DMS 273 treated with DMSO at 0.1 percent for 48 hours (cell line): ENCODE results near the gene NTSR1.

ENCODE experiments used
- DNase-seq: peaks from one replicate; lab custom pipeline; 2025; lab: John Stamatoyannopoulos, UW

Gene NTSR1

GRCh38 chr20:62787321-62787720 lies 78.7 kb downstream of the NTSR1 start:
- no peak for DNase-seq

GRCh38 chr20:62787866-62788265 lies 79.2 kb downstream of the NTSR1 start:
- no peak for DNase-seq

- no peak for DNase-seq
Observed at GRCh38 chr20:62788607-62789006, 80.0 kb downstream of the NTSR1 start.

GRCh38 chr20:62790075-62790474 lies 81.4 kb downstream of the NTSR1 start:
- no peak for DNase-seq

GRCh38 chr20:62791301-62792181 lies 82.9 kb downstream of the NTSR1 start:
- DNase-seq, result peak; percentile 70

- DNase-seq, result no peak
Observed at GRCh38 chr20:62792182-62792939, 83.7 kb downstream of the NTSR1 start.

GRCh38 chr20:62792940-62793756 lies 84.5 kb downstream of the NTSR1 start:
- DNase-seq, result no peak

- no peak for DNase-seq
Observed at GRCh38 chr20:62793757-62794006, 85.0 kb downstream of the NTSR1 start.

- peak; percentile 82 for DNase-seq
Observed at GRCh38 chr20:62794007-62794724, 85.5 kb downstream of the NTSR1 start.

- peak; percentile 48 for DNase-seq
Observed at GRCh38 chr20:62795023-62795761, 86.6 kb downstream of the NTSR1 start.

- DNase-seq, result no peak
Observed at GRCh38 chr20:62796699-62797491, 88.3 kb downstream of the NTSR1 start.

GRCh38 chr20:62797671-62798532 lies 89.3 kb downstream of the NTSR1 start:
- DNase-seq, result no peak

- DNase-seq, result no peak
Observed at GRCh38 chr20:62799036-62799435, 90.4 kb downstream of the NTSR1 start.

- no peak for DNase-seq
Observed at GRCh38 chr20:62799459-62799858, 90.8 kb downstream of the NTSR1 start.

- DNase-seq, result no peak
Observed at GRCh38 chr20:62799873-62800272, 91.2 kb downstream of the NTSR1 start.

GRCh38 chr20:62800314-62801259 lies 92.0 kb downstream of the NTSR1 start:
- DNase-seq, result no peak

GRCh38 chr20:62801284-62802010 lies 92.8 kb downstream of the NTSR1 start:
- no peak for DNase-seq
